ENCODE data around the gene LYRM4. TPM values are rescaled to one million over a fixed set of nuclear protein-coding genes. Genes with fewer than 3 reads are reported as not detected.

The LYRM4 gene
- polyA plus RNA-seq, 1 donor from 2014 or later, result 29.3 TPM

DNA sequence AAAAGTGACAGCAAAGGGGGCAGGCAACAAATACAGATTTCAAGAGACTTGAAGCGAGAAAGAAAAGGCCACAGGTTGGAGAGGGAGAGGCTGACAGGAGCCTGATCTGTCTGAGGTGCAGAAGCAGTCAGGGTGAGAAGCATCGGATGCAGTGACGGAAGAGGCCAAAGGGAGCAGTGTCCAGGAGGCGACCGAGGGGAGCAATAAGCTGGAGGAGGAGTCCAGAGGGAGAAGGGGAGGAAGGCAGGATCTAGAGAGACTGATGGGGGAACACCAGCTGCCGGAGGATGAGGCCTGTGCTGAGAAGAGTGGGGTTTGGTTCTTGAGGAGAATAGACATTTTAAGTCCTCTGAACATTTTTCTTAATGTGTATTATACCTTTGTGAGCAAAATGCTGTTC lies 24.3 kb upstream of the LYRM4 start:
- H3K4me3 ChIP-seq (ENCODE audit: low read length), result no peak overlapping the region
- H3K27ac ChIP-seq (ENCODE audit: low read length), result no peak overlapping the region
- H3K27me3 ChIP-seq (ENCODE audit: insufficient read depth, low read depth, low read length), result no peaks in the 10 kb centered on the region
- no peak overlapping the region for H2AFZ ChIP-seq (ENCODE audit: low read depth, low read length)
- no peak overlapping the region for H3K9ac ChIP-seq (ENCODE audit: low read length)
- H3K9me3 ChIP-seq (ENCODE audit: low read length), result no peaks in the 10 kb centered on the region
- H4K20me1 ChIP-seq (ENCODE audit: insufficient read depth), result no peaks in the 10 kb centered on the region
- no peaks in the 10 kb centered on the region for H3K36me3 ChIP-seq (ENCODE audit: insufficient read depth, low read length)
- no peaks in the 10 kb centered on the region for H3K9me2 ChIP-seq (ENCODE audit: insufficient read depth, low read length)
- TF ChIP-seq EZH2 (IDR thresholded peaks at IDR 0.05; ENCODE audit: borderline replicate concordance, insufficient read depth, low read length, poor library complexity, severe bottlenecking) (no peak), EP300 (conservative IDR thresholded peaks at IDR 0.05; ENCODE audit: poor library complexity, severe bottlenecking) (no peak), POLR2AphosphoS5 (IDR thresholded peaks at IDR 0.05) (no peak), MXI1 (conservative IDR thresholded peaks at IDR 0.05; ENCODE audit: poor library complexity, severe bottlenecking) (no peak), RAD21 (conservative IDR thresholded peaks at IDR 0.05) (no peak), SMC3 (conservative IDR thresholded peaks at IDR 0.05; ENCODE audit: poor library complexity) (no peak), TAF1 (IDR thresholded peaks at IDR 0.05; ENCODE audit: low read depth) (no peak)
- TF ChIP-seq, protein P1, sequence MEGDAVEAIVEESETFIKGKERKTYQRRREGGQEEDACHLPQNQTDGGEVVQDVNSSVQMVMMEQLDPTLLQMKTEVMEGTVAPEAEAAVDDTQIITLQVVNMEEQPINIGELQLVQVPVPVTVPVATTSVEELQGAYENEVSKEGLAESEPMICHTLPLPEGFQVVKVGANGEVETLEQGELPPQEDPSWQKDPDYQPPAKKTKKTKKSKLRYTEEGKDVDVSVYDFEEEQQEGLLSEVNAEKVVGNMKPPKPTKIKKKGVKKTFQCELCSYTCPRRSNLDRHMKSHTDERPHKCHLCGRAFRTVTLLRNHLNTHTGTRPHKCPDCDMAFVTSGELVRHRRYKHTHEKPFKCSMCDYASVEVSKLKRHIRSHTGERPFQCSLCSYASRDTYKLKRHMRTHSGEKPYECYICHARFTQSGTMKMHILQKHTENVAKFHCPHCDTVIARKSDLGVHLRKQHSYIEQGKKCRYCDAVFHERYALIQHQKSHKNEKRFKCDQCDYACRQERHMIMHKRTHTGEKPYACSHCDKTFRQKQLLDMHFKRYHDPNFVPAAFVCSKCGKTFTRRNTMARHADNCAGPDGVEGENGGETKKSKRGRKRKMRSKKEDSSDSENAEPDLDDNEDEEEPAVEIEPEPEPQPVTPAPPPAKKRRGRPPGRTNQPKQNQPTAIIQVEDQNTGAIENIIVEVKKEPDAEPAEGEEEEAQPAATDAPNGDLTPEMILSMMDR (IDR thresholded peaks at IDR 0.05; ENCODE audit: poor library complexity, severe bottlenecking), result no peak
- TF ChIP-seq, protein P2, sequence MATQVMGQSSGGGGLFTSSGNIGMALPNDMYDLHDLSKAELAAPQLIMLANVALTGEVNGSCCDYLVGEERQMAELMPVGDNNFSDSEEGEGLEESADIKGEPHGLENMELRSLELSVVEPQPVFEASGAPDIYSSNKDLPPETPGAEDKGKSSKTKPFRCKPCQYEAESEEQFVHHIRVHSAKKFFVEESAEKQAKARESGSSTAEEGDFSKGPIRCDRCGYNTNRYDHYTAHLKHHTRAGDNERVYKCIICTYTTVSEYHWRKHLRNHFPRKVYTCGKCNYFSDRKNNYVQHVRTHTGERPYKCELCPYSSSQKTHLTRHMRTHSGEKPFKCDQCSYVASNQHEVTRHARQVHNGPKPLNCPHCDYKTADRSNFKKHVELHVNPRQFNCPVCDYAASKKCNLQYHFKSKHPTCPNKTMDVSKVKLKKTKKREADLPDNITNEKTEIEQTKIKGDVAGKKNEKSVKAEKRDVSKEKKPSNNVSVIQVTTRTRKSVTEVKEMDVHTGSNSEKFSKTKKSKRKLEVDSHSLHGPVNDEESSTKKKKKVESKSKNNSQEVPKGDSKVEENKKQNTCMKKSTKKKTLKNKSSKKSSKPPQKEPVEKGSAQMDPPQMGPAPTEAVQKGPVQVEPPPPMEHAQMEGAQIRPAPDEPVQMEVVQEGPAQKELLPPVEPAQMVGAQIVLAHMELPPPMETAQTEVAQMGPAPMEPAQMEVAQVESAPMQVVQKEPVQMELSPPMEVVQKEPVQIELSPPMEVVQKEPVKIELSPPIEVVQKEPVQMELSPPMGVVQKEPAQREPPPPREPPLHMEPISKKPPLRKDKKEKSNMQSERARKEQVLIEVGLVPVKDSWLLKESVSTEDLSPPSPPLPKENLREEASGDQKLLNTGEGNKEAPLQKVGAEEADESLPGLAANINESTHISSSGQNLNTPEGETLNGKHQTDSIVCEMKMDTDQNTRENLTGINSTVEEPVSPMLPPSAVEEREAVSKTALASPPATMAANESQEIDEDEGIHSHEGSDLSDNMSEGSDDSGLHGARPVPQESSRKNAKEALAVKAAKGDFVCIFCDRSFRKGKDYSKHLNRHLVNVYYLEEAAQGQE (IDR thresholded peaks at IDR 0.05; ENCODE audit: borderline replicate concordance), result no peak
- no peaks in the 10 kb centered on the region for H3K79me2 ChIP-seq (replicated peaks; ENCODE audit: insufficient read depth, low read length)
- H3K4me2 ChIP-seq (ENCODE audit: low read length), result no peak overlapping the region
- H3F3A ChIP-seq (ENCODE audit: insufficient read depth, low read length, poor library complexity, severe bottlenecking), result no peaks in the 10 kb centered on the region

DNA sequence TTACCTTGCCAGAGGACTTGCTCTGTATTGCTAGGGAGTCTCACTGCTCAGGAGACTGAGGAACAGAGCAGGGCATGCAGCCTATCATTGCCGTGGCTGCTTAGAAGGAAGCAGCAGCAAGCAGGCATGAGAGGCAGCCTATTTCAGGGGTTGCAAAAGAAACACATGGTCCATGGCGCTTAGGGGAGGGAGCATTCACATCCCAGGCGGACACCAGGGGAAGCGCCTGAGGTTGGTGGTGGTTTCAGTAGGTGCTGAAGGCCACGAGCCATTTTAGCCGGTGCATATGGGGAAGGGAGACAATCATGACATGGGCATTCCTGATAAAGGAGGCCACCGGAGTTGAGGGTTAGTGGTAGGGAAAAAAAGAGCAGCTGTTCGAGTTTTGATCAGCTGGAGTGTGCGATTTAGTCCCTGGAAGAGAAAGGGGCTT lies 21.5 kb upstream of the LYRM4 start:
- H3K27ac ChIP-seq (ENCODE audit: low read length), result no peak overlapping the region
- TF ChIP-seq EP300 (conservative IDR thresholded peaks at IDR 0.05; ENCODE audit: poor library complexity, severe bottlenecking) (no peak), POLR2AphosphoS5 (IDR thresholded peaks at IDR 0.05) (no peak), EZH2 (IDR thresholded peaks at IDR 0.05; ENCODE audit: borderline replicate concordance, insufficient read depth, low read length, poor library complexity, severe bottlenecking) (no peak), SMC3 (conservative IDR thresholded peaks at IDR 0.05; ENCODE audit: poor library complexity) (no peak), RAD21 (conservative IDR thresholded peaks at IDR 0.05) (no peak), MXI1 (conservative IDR thresholded peaks at IDR 0.05; ENCODE audit: poor library complexity, severe bottlenecking) (no peak)
- no peaks in the 10 kb centered on the region for H3K36me3 ChIP-seq (ENCODE audit: insufficient read depth, low read length)
- no peaks in the 10 kb centered on the region for H3K9me3 ChIP-seq (ENCODE audit: low read length)
- H3K4me3 ChIP-seq (ENCODE audit: low read length), result no peak overlapping the region
- no peak overlapping the region for H2AFZ ChIP-seq (ENCODE audit: low read depth, low read length)
- H3K4me2 ChIP-seq (ENCODE audit: low read length), result no peak overlapping the region
- H4K20me1 ChIP-seq (ENCODE audit: insufficient read depth), result no peaks in the 10 kb centered on the region
- H3K79me2 ChIP-seq (replicated peaks; ENCODE audit: insufficient read depth, low read length), result no peaks in the 10 kb centered on the region
- no peaks in the 10 kb centered on the region for H3K27me3 ChIP-seq (ENCODE audit: insufficient read depth, low read depth, low read length)
- no peaks in the 10 kb centered on the region for H3F3A ChIP-seq (ENCODE audit: insufficient read depth, low read length, poor library complexity, severe bottlenecking)
- no peaks in the 10 kb centered on the region for H3K9me2 ChIP-seq (ENCODE audit: insufficient read depth, low read length)
- no peak overlapping the region for H3K9ac ChIP-seq (ENCODE audit: low read length)

Measured in neural cell (in vitro differentiated cells).